GM23338 (cell line): ENCODE measurements around the gene FAM162A. TPM values are rescaled to one million over a fixed set of nuclear protein-coding genes. Genes with fewer than 3 reads are reported as not detected.

Experiments used
- ATAC-seq: fragments of 200-7000 bp; cut with Tn5 transposase; 3 replicates; pipeline ENCODE4 v1.9.1; 2020
- DNase-seq: peaks from one replicate; pipeline ENCODE4 v3.0.0-alpha.2; 2015; ENCODE audit warnings: low spot score
- H2AFZ ChIP-seq: fragments of 200-600 bp; sonication (generic); 2 replicates; pipeline ENCODE4 v1.8.0; 2016; ENCODE audit warnings: antibody characterized with exemption, mild to moderate bottlenecking, moderate library complexity
- H3F3A ChIP-seq: fragments of 200-600 bp; sonication (generic); replicated peaks from 2 replicates; pipeline ENCODE4 v1.8.0; 2017; ENCODE audit warnings: antibody characterized with exemption, mixed run types, low read depth
- H3K27ac ChIP-seq: fragments of 200-600 bp; sonication (generic); 2 replicates; pipeline ENCODE4 v1.6.1; 2016; ENCODE audit warnings: low read depth
- H3K27me3 ChIP-seq: fragments of 200-600 bp; sonication (generic); 2 replicates; pipeline ENCODE4 v1.8.0; 2016; ENCODE audit warnings: mild to moderate bottlenecking, mixed run types, moderate library complexity; ENCODE audit not compliant: insufficient read depth
- H3K36me3 ChIP-seq: fragments of 200-600 bp; sonication (generic); 2 replicates; pipeline ENCODE4 v1.8.0; 2016; ENCODE audit warnings: mild to moderate bottlenecking; ENCODE audit not compliant: insufficient read depth
- H3K4me1 ChIP-seq: fragments of 200-600 bp; sonication (generic); 2 replicates; pipeline ENCODE4 v1.8.0; 2016; ENCODE audit warnings: mild to moderate bottlenecking, moderate library complexity; ENCODE audit not compliant: insufficient read depth
- H3K4me2 ChIP-seq: fragments of 200-600 bp; sonication (generic); 2 replicates; pipeline ENCODE4 v1.7.1; 2017; ENCODE audit warnings: mixed run types
- H3K4me3 ChIP-seq: fragments of 200-600 bp; sonication (generic); 2 replicates; pipeline ENCODE4 v1.6.1; 2016; ENCODE audit warnings: mixed run types
- H3K79me2 ChIP-seq: fragments of 200-600 bp; sonication (generic); replicated peaks from 2 replicates; pipeline ENCODE4 v1.8.0; 2017; ENCODE audit warnings: mild to moderate bottlenecking; ENCODE audit not compliant: insufficient read depth
- H3K9me2 ChIP-seq: fragments of 200-600 bp; sonication (generic); 2 replicates; pipeline ENCODE4 v1.8.0; 2017; ENCODE audit not compliant: insufficient read depth
- H4K20me1 ChIP-seq: fragments of 200-600 bp; sonication (generic); replicated peaks from 2 replicates; pipeline ENCODE4 v1.8.0; 2017; ENCODE audit warnings: mild to moderate bottlenecking; ENCODE audit not compliant: insufficient read depth
- H3K27ac Mint-ChIP-seq: 2 replicates; pipeline ENCODE4 v1.8.0; 2020; ENCODE audit warnings: inconsistent platforms, mild to moderate bottlenecking, moderate library complexity, mixed read lengths
- H3K27me3 Mint-ChIP-seq: 3 replicates; pipeline ENCODE4 v1.8.0; 2022; ENCODE audit warnings: low read depth, mild to moderate bottlenecking, moderate library complexity, mixed read lengths, inconsistent platforms; ENCODE audit not compliant: insufficient read depth, poor library complexity
- H3K36me3 Mint-ChIP-seq: 3 replicates; pipeline ENCODE4 v1.8.0; 2021; ENCODE audit warnings: low read depth, mild to moderate bottlenecking, inconsistent platforms, moderate library complexity, mixed read lengths
- H3K4me1 Mint-ChIP-seq: 3 replicates; pipeline ENCODE4 v1.8.0; 2020; ENCODE audit warnings: mild to moderate bottlenecking, inconsistent platforms, mixed read lengths
- H3K4me3 Mint-ChIP-seq: 3 replicates; pipeline ENCODE4 v1.8.0; 2021; ENCODE audit warnings: moderate library complexity, mild to moderate bottlenecking, inconsistent platforms, mixed read lengths
- H3K9me3 Mint-ChIP-seq: 3 replicates; pipeline ENCODE4 v1.8.0; 2020; ENCODE audit warnings: moderate library complexity, mild to moderate bottlenecking, inconsistent platforms, mixed read lengths
- EZH2 ChIP-seq: fragments of 200-600 bp; sonication (generic); IDR thresholded peaks from one replicate; pipeline ENCODE4 v1.8.0; 2017; ENCODE audit warnings: antibody characterized with exemption, mild to moderate bottlenecking, low read depth; ENCODE audit not compliant: unreplicated experiment
- EZH2phosphoT487 ChIP-seq: fragments of 200-600 bp; sonication (generic); IDR thresholded peaks from one replicate; pipeline ENCODE4 v1.8.1; 2018; ENCODE audit warnings: antibody characterized with exemption; ENCODE audit not compliant: unreplicated experiment
- ZNF331 ChIP-seq: fragments of 250-450 bp; sonication (Bioruptor Pico); IDR thresholded peaks from 2 replicates; pipeline ENCODE4 v1.5.0; 2020; ENCODE audit warnings: low read depth, mild to moderate bottlenecking, moderate library complexity
- polyA plus RNA-seq: library from polyadenylated mRNA; unstranded; fragments of >200 nt; fragmentation: Nextera tagmentation; extraction: Ambion mirVana; gene quantifications from 2 replicates; pipeline ENCODE4 v1.2.1, GENCODE V29; 2016
- total RNA-seq: library from RNA; depleted of rRNA; stranded (reverse); fragments of >200 nt; shearing (Covaris generic); gene quantifications from 2 replicates; pipeline ENCODE4 v1.2.3, GENCODE V29; 2014
- TF ChIP-seq, protein P1 (sequence below): fragments of 250-450 bp; sonication (Bioruptor Pico); IDR thresholded peaks from 2 replicates; pipeline ENCODE4 v1.5.0; 2020; ENCODE audit warnings: mild to moderate bottlenecking, moderate library complexity
- TF ChIP-seq, protein P2 (sequence below): IDR thresholded peaks from 2 replicates; pipeline ENCODE4 v1.6.1; 2016; ENCODE audit warnings: antibody characterized with exemption

Gene FAM162A
- total and polyA plus RNA-seq, 2 experiments from 2014 or later, result 35.9 to 234 TPM

DNA sequence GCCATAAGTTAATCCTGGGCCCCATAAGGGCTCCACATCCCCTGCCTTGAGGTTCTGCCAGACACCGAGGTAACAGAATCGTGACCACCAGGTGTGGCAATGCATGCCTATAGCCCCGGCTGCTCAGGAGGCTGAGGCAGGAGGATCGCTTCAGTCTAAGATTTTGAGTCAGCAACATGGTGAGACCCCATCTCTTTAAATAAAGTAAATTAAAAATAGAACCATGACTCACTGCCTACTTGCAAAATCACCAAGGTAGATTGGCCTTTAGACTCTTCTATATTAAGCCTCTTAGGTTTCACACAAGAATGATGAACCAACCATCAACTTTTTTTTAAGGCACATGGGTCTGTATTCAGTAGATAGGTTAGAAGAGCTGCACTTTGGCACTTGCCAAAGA, 22.2 kb downstream of the FAM162A start:
- Histone ChIP-seq H3K9me2 (no peaks in the 10 kb centered on the region), H3K27me3 (no peaks in the 10 kb centered on the region)
- H3K36me3 Mint-ChIP-seq, result peaks cover 23% of the 10 kb centered on the region

More for the DNA sequence above, 22.2 kb downstream of the FAM162A start:
- Histone ChIP-seq H4K20me1 (no peaks in the 10 kb centered on the region; the same call in 1 of the 2 replicates), H3K27ac (no peak overlapping the region), H3K4me1 (no peaks in the 10 kb centered on the region), H2AFZ (no peak overlapping the region), H3K4me3 (no peak overlapping the region), H3K79me2 (no peaks in the 10 kb centered on the region), H3K36me3 (peaks cover 9% of the 10 kb centered on the region), H3K4me2 (no peak overlapping the region), H3F3A (no peaks in the 10 kb centered on the region)
- TF ChIP-seq EZH2 (no peak), ZNF331 (CRISPR knock-in tag) (no peak), EZH2phosphoT487 (no peak)
- TF ChIP-seq, protein P1, sequence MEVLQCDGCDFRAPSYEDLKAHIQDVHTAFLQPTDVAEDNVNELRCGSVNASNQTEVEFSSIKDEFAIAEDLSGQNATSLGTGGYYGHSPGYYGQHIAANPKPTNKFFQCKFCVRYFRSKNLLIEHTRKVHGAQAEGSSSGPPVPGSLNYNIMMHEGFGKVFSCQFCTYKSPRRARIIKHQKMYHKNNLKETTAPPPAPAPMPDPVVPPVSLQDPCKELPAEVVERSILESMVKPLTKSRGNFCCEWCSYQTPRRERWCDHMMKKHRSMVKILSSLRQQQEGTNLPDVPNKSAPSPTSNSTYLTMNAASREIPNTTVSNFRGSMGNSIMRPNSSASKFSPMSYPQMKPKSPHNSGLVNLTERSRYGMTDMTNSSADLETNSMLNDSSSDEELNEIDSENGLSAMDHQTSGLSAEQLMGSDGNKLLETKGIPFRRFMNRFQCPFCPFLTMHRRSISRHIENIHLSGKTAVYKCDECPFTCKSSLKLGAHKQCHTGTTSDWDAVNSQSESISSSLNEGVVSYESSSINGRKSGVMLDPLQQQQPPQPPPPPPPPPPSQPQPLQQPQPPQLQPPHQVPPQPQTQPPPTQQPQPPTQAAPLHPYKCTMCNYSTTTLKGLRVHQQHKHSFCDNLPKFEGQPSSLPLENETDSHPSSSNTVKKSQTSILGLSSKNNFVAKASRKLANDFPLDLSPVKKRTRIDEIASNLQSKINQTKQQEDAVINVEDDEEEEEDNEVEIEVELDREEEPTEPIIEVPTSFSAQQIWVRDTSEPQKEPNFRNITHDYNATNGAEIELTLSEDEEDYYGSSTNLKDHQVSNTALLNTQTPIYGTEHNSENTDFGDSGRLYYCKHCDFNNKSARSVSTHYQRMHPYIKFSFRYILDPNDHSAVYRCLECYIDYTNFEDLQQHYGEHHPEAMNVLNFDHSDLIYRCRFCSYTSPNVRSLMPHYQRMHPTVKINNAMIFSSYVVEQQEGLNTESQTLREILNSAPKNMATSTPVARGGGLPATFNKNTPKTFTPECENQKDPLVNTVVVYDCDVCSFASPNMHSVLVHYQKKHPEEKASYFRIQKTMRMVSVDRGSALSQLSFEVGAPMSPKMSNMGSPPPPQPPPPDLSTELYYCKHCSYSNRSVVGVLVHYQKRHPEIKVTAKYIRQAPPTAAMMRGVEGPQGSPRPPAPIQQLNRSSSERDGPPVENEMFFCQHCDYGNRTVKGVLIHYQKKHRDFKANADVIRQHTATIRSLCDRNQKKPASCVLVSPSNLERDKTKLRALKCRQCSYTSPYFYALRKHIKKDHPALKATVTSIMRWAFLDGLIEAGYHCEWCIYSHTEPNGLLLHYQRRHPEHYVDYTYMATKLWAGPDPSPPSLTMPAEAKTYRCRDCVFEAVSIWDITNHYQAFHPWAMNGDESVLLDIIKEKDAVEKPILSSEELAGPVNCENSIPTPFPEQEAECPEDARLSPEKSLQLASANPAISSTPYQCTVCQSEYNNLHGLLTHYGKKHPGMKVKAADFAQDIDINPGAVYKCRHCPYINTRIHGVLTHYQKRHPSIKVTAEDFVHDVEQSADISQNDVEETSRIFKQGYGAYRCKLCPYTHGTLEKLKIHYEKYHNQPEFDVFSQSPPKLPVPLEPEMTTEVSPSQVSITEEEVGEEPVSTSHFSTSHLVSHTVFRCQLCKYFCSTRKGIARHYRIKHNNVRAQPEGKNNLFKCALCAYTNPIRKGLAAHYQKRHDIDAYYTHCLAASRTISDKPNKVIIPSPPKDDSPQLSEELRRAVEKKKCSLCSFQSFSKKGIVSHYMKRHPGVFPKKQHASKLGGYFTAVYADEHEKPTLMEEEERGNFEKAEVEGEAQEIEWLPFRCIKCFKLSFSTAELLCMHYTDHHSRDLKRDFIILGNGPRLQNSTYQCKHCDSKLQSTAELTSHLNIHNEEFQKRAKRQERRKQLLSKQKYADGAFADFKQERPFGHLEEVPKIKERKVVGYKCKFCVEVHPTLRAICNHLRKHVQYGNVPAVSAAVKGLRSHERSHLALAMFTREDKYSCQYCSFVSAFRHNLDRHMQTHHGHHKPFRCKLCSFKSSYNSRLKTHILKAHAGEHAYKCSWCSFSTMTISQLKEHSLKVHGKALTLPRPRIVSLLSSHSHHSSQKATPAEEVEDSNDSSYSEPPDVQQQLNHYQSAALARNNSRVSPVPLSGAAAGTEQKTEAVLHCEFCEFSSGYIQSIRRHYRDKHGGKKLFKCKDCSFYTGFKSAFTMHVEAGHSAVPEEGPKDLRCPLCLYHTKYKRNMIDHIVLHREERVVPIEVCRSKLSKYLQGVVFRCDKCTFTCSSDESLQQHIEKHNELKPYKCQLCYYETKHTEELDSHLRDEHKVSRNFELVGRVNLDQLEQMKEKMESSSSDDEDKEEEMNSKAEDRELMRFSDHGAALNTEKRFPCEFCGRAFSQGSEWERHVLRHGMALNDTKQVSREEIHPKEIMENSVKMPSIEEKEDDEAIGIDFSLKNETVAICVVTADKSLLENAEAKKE (CRISPR knock-in tag), result no peak
- TF ChIP-seq, protein P2, sequence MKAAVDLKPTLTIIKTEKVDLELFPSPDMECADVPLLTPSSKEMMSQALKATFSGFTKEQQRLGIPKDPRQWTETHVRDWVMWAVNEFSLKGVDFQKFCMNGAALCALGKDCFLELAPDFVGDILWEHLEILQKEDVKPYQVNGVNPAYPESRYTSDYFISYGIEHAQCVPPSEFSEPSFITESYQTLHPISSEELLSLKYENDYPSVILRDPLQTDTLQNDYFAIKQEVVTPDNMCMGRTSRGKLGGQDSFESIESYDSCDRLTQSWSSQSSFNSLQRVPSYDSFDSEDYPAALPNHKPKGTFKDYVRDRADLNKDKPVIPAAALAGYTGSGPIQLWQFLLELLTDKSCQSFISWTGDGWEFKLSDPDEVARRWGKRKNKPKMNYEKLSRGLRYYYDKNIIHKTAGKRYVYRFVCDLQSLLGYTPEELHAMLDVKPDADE, result no peak
- Mint-ChIP-seq H3K4me1 (no peaks in the 10 kb centered on the region), H3K9me3 (no peaks in the 10 kb centered on the region), H3K27me3 (no peaks in the 10 kb centered on the region), H3K4me3 (no peak overlapping the region), H3K27ac (no peak overlapping the region)
- no peak for DNase-seq
- no peak for ATAC-seq
